GM12892 (cell line): Measurements from ENCODE around the gene UNC5C.

ENCODE experiments used
- POLR2A ChIP-seq: IDR thresholded peaks from 2 replicates; pipeline ENCODE4 v1.6.1; 2011; ENCODE audit warnings: low read depth, low read length, control low read depth
- TAF1 ChIP-seq: IDR thresholded peaks from 2 replicates; pipeline ENCODE4 v1.6.1; 2011; ENCODE audit warnings: low read depth, mild to moderate bottlenecking, control low read depth, low read length, borderline replicate concordance

DNA sequence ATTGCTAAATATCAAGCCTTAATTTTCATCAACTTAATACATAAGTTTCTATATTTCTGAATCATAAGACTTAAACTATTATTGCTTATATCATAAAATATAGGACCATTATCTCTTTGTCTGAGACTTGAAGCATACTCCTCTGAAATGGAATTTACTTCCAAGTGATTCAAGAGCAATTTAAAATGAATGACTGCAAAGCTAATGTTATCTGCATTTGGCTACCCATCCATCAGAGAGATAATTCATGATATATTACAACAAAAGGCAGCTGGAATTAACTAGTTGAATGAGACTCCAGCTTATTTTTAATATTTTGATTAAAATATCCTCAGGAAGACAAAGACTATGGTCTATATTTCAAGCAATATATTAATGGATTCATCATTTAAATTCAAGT lies 208.6 kb downstream of the UNC5C start:
- no peak for TF ChIP-seq TAF1
- TF ChIP-seq POLR2A = no peak
